EL (cell line): Measurements from ENCODE around the gene GCNT2.

Experiments used
- DNase-seq: peaks from one replicate; pipeline ENCODE4 v3.0.0-alpha.2; 2016

GCNT2 gene

GRCh38 chr6:10678456-10678855 lies 157.3 kb downstream of the GCNT2 start:
- DNase-seq, result no peak
